HEK293 (cell line): ENCODE measurements around the gene VARS1.

Experiments
- CTCF ChIA-PET: fragments of 350-600 bp; formaldehyde crosslinking; extraction: SDS; loops from one replicate; lab custom pipeline; 2021; ENCODE audit warnings: antibody characterized with exemption; lab: Yijun Ruan, JAX
- POLR2A ChIA-PET: fragments of 300-600 bp; formaldehyde crosslinking; extraction: SDS; loops from one replicate; lab custom pipeline; 2020; ENCODE audit warnings: antibody characterized with exemption, inconsistent platforms; lab: Yijun Ruan, JAX
- H3K27ac ChIP-seq: fragments of 200-500 bp; sonication (Bioruptor generic); 2 replicates; pipeline ENCODE4 v1.5.1; 2014; ENCODE audit warnings: low read depth, low read length, control low read depth, inconsistent platforms; ENCODE audit errors: extremely low read depth
- H3K36me3 ChIP-seq, 2 experiments: fragments of 200-500 bp in 1 of 2; sonication (Bioruptor generic) in 1 of 2; 1 replicate in 1 of 2; 2 replicates in 1 of 2; pipeline ENCODE4 v1.5.1; 2014 to 2017; ENCODE audit warnings: inconsistent platforms in 2 of 2, low read length in 2 of 2; ENCODE audit not compliant: control insufficient read depth in 2 of 2, insufficient read depth in 1 of 2
- H3K4me1 ChIP-seq: fragments of 200-500 bp; sonication (Bioruptor generic); 2 replicates; pipeline ENCODE4 v1.5.1; 2014; ENCODE audit warnings: mild to moderate bottlenecking, low read length, inconsistent platforms; ENCODE audit not compliant: control insufficient read depth, insufficient read depth
- H3K4me3 ChIP-seq: 2 replicates; pipeline ENCODE4 v1.5.1; 2011; ENCODE audit warnings: low read depth, mild to moderate bottlenecking, control low read depth, low read length, moderate library complexity
- H3K9me3 ChIP-seq: fragments of 200-500 bp; sonication (Bioruptor generic); 2 replicates; pipeline ENCODE4 v1.5.1; 2014; ENCODE audit warnings: low read depth, low read length, inconsistent platforms; ENCODE audit not compliant: control insufficient read depth, insufficient read depth
- KLF10 ChIP-seq: fragments of 450-650 bp; IDR thresholded peaks from 2 replicates; pipeline ENCODE4 v1.5.1; 2018; ENCODE audit warnings: missing biosample characterization, mild to moderate bottlenecking, missing genetic modification characterization
- KLF16 ChIP-seq: fragments of 450-650 bp; formaldehyde crosslinking; IDR thresholded peaks from 2 replicates; pipeline ENCODE4 v1.5.1; 2017; ENCODE audit warnings: missing biosample characterization, missing genetic modification characterization
- MYNN ChIP-seq: fragments of 450-650 bp; formaldehyde crosslinking; IDR thresholded peaks from 2 replicates; pipeline ENCODE4 v1.5.1; 2016; ENCODE audit warnings: missing biosample characterization, missing genetic modification characterization, borderline replicate concordance
- PATZ1 ChIP-seq: fragments of 450-650 bp; formaldehyde crosslinking; IDR thresholded peaks from 2 replicates; pipeline ENCODE4 v1.5.1; 2016; ENCODE audit warnings: missing biosample characterization, missing genetic modification characterization
- PBX3 ChIP-seq: sonication (generic); formaldehyde crosslinking; IDR thresholded peaks from 2 replicates; pipeline ENCODE4 v1.8.1; 2022; ENCODE audit warnings: mild to moderate bottlenecking, moderate library complexity, missing genetic modification reagents
- SETDB1 ChIP-seq: IDR thresholded peaks from one replicate; pipeline ENCODE4 v1.6.1; 2017; ENCODE audit warnings: mild to moderate bottlenecking, low read length, moderate library complexity, mixed read lengths; ENCODE audit not compliant: insufficient read length
- ZBTB1 ChIP-seq: fragments of 450-650 bp; formaldehyde crosslinking; IDR thresholded peaks from 2 replicates; pipeline ENCODE4 v1.5.1; 2016; ENCODE audit warnings: missing biosample characterization, missing genetic modification characterization
- ZBTB20 ChIP-seq: fragments of 450-650 bp; formaldehyde crosslinking; IDR thresholded peaks from 2 replicates; pipeline ENCODE4 v1.5.1; 2016; ENCODE audit warnings: missing biosample characterization, missing genetic modification characterization
- ZBTB26 ChIP-seq: fragments of 450-650 bp; formaldehyde crosslinking; optimal IDR thresholded peaks from 2 replicates; pipeline ENCODE3; 2016; ENCODE audit warnings: missing biosample characterization, mild to moderate bottlenecking, missing genetic modification characterization
- ZFHX2 ChIP-seq: fragments of 450-650 bp; formaldehyde crosslinking; conservative IDR thresholded peaks from 2 replicates; pipeline ENCODE4 v1.5.1; 2016; ENCODE audit warnings: missing biosample characterization, missing genetic modification characterization
- ZNF202 ChIP-seq: fragments of 450-650 bp; formaldehyde crosslinking; IDR thresholded peaks from 2 replicates; pipeline ENCODE4 v1.5.1; 2016; ENCODE audit warnings: missing biosample characterization, missing genetic modification characterization, borderline replicate concordance
- ZNF221 ChIP-seq: fragments of 450-650 bp; formaldehyde crosslinking; IDR thresholded peaks from 2 replicates; pipeline ENCODE4 v1.5.1; 2017; ENCODE audit warnings: missing biosample characterization, missing genetic modification characterization, borderline replicate concordance
- ZNF24 ChIP-seq: fragments of 450-650 bp; formaldehyde crosslinking; IDR thresholded peaks from 2 replicates; pipeline ENCODE4 v1.5.1; 2016; ENCODE audit warnings: missing biosample characterization, missing genetic modification characterization
- ZNF280C ChIP-seq: fragments of 450-650 bp; formaldehyde crosslinking; IDR thresholded peaks from 2 replicates; pipeline ENCODE4 v1.5.1; 2016; ENCODE audit warnings: missing biosample characterization, missing genetic modification characterization
- ZNF391 ChIP-seq: fragments of 450-650 bp; formaldehyde crosslinking; IDR thresholded peaks from 2 replicates; pipeline ENCODE4 v1.5.1; 2016; ENCODE audit warnings: low read depth, missing biosample characterization, missing genetic modification characterization, borderline replicate concordance
- ZNF394 ChIP-seq: fragments of 450-650 bp; formaldehyde crosslinking; IDR thresholded peaks from 2 replicates; pipeline ENCODE4 v1.5.1; 2016; ENCODE audit warnings: missing biosample characterization, missing genetic modification characterization, mild to moderate bottlenecking, moderate library complexity, borderline replicate concordance
- ZNF501 ChIP-seq: fragments of 450-650 bp; formaldehyde crosslinking; IDR thresholded peaks from 2 replicates; pipeline ENCODE4 v1.5.1; 2016; ENCODE audit warnings: missing biosample characterization, missing genetic modification characterization
- ZNF510 ChIP-seq: fragments of 450-650 bp; formaldehyde crosslinking; IDR thresholded peaks from 2 replicates; pipeline ENCODE4 v1.5.1; 2018; ENCODE audit warnings: mild to moderate bottlenecking, missing genetic modification characterization, missing biosample characterization; ENCODE audit not compliant: insufficient replicate concordance
- ZNF514 ChIP-seq: fragments of 450-650 bp; formaldehyde crosslinking; IDR thresholded peaks from 2 replicates; pipeline ENCODE4 v1.5.1; 2016; ENCODE audit warnings: missing biosample characterization, missing genetic modification characterization
- ZNF660 ChIP-seq: fragments of 450-650 bp; IDR thresholded peaks from 2 replicates; pipeline ENCODE4 v1.5.1; 2018; ENCODE audit warnings: missing biosample characterization, mild to moderate bottlenecking, missing genetic modification characterization
- ZNF707 ChIP-seq: fragments of 450-650 bp; formaldehyde crosslinking; IDR thresholded peaks from 2 replicates; pipeline ENCODE4 v1.5.1; 2016; ENCODE audit warnings: missing biosample characterization, missing genetic modification characterization
- TF ChIP-seq, protein P1 (sequence below): fragments of 450-650 bp; formaldehyde crosslinking; IDR thresholded peaks from 2 replicates; pipeline ENCODE4 v1.5.1; 2016; ENCODE audit warnings: missing biosample characterization, missing genetic modification characterization
- TF ChIP-seq, protein P2 (sequence below): fragments of 450-650 bp; formaldehyde crosslinking; IDR thresholded peaks from 2 replicates; pipeline ENCODE4 v1.5.1; 2016; ENCODE audit warnings: missing biosample characterization, missing genetic modification characterization

The VARS1 gene

DNA sequence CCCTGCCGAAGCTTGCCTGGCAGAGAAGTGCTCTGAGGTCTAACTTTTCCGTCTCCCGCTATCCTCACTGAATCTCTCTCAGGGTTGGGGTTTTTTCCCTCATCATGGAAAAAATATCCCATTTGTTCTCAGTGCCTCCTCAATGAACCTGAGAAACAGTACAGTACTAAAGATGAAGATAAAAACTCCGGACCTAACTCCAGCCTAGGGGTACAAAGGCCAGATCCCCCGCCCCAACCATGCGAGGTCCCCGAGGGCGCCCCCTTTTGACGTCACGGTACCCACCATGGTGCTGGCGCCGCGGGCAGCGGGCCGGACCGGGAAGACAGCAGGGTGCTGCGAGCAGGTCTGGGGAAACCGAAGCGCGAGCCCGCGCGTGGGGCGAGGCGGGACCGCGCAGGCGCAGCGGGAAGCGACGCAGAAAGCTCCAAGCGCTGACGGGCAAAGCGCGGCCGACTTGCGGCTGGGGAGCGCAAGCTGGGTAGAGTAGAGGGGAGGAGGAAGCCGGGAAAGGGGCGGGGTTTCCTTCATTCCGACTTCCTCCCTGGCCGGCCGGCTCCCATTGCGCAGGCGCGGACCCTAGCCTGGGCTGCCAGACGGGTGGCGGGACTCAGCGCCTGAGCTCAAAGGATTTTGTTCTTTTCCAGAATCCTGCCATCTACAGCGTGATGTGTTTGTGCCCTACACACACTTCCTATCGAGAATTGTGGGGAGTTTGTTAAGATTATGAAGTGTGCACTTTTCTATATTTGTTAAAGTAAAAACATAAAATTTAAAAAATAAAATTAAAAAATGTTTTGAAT is 11.1 kb upstream of the VARS1 start, which contains the start of gene LSM2:
Gene LSM2, minus strand, starts transcription at position 497 of the 803 bp plus-strand sequence. Its CDS starts 209 bp downstream, at position 288.
- no peaks in the 10 kb centered on the region for H3K4me1 ChIP-seq
- POLR2A ChIA-PET, result interaction anchor here (0.6 to 4.8 kb wide), 37 partner anchors 8 to 275 kb away, joined by 3 to 187 read pairs (median 7); partner anchors contain the start of genes ABHD16A, BAG6, C6orf47 and CLIC1
- H3K4me3 ChIP-seq, result peak within 1 kb of the TSS; percentile 91
- H3K27ac ChIP-seq, result peak within 1 kb of the TSS; percentile 65
- H3K36me3 ChIP-seq, result peaks cover 17 to 27% of the 10 kb centered on the region in 2 experiments; a peak in 2 of 3 replicates
- no peaks in the 10 kb centered on the region for H3K9me3 ChIP-seq
- CTCF ChIA-PET, result interaction anchor here (0.6 to 5.0 kb wide), 21 partner anchors 10 to 616 kb away, joined by 3 to 55 read pairs (median 4); partner anchors contain the start of genes DDAH2, HSPA1B and VARS1
- TF ChIP-seq, protein P1, sequence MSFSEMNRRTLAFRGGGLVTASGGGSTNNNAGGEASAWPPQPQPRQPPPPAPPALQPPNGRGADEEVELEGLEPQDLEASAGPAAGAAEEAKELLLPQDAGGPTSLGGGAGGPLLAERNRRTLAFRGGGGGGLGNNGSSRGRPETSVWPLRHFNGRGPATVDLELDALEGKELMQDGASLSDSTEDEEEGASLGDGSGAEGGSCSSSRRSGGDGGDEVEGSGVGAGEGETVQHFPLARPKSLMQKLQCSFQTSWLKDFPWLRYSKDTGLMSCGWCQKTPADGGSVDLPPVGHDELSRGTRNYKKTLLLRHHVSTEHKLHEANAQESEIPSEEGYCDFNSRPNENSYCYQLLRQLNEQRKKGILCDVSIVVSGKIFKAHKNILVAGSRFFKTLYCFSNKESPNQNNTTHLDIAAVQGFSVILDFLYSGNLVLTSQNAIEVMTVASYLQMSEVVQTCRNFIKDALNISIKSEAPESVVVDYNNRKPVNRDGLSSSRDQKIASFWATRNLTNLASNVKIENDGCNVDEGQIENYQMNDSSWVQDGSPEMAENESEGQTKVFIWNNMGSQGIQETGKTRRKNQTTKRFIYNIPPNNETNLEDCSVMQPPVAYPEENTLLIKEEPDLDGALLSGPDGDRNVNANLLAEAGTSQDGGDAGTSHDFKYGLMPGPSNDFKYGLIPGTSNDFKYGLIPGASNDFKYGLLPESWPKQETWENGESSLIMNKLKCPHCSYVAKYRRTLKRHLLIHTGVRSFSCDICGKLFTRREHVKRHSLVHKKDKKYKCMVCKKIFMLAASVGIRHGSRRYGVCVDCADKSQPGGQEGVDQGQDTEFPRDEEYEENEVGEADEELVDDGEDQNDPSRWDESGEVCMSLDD (tag by site-specific recombination), result peak; percentile 78; the same call in 1 of the 2 replicates
- TF ChIP-seq KLF10 (tag by site-specific recombination) (no peak), ZBTB20 (tag by site-specific recombination) (peak; percentile 60; the same call in 1 of the 2 replicates), ZNF280C (tag by site-specific recombination) (no peak), ZNF391 (tag by site-specific recombination) (0 out of 2 replicates have a peak, but pooled peaks have one; percentile 47), ZNF660 (tag by site-specific recombination) (peak; percentile 45), ZNF501 (tag by site-specific recombination) (peak; percentile 89; the same call in 1 of the 2 replicates), ZBTB1 (no peak), KLF16 (tag by site-specific recombination) (0 out of 2 replicates have a peak, but pooled peaks have one; percentile 32), ZNF514 (tag by site-specific recombination) (no peak), ZFHX2 (tag by site-specific recombination) (no peak; the same call in 1 of the 2 replicates), ZNF221 (tag by site-specific recombination) (no peak), ZNF202 (tag by site-specific recombination) (no peak), ZNF24 (0 out of 2 replicates have a peak, but pooled peaks have one; percentile 5), ZBTB26 (tag by site-specific recombination) (peak; percentile 99), PATZ1 (peak; percentile 81), ZNF707 (tag by site-specific recombination) (no peak), ZNF394 (tag by site-specific recombination) (peak; percentile 53; the same call in 1 of the 2 replicates), PBX3 (CRISPR knock-in tag) (0 out of 2 replicates have a peak, but pooled peaks have one; percentile 34), ZNF510 (tag by site-specific recombination) (no peak), MYNN (tag by site-specific recombination) (no peak), SETDB1 (no peak)
- TF ChIP-seq, protein P2, sequence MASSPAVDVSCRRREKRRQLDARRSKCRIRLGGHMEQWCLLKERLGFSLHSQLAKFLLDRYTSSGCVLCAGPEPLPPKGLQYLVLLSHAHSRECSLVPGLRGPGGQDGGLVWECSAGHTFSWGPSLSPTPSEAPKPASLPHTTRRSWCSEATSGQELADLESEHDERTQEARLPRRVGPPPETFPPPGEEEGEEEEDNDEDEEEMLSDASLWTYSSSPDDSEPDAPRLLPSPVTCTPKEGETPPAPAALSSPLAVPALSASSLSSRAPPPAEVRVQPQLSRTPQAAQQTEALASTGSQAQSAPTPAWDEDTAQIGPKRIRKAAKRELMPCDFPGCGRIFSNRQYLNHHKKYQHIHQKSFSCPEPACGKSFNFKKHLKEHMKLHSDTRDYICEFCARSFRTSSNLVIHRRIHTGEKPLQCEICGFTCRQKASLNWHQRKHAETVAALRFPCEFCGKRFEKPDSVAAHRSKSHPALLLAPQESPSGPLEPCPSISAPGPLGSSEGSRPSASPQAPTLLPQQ (tag by site-specific recombination), result peak; percentile 52
